Daoy (cell line): ENCODE measurements around the gene SH2D1B. TPM values are rescaled to one million over a fixed set of nuclear protein-coding genes. Genes with fewer than 3 reads are reported as not detected.

Experiments used
- DNase-seq: peaks from one replicate; pipeline ENCODE4 v3.0.0-alpha.2; 2015; ENCODE audit warnings: low read depth
- total RNA-seq: library from RNA; depleted of rRNA; stranded (reverse); fragments of >200 nt; shearing (Covaris generic); gene quantifications from 2 replicates; pipeline ENCODE4 v1.2.3, GENCODE V29; 2014

SH2D1B gene
- total RNA-seq, 1 experiment from 2014 or later, result 1.1 TPM

DNA sequence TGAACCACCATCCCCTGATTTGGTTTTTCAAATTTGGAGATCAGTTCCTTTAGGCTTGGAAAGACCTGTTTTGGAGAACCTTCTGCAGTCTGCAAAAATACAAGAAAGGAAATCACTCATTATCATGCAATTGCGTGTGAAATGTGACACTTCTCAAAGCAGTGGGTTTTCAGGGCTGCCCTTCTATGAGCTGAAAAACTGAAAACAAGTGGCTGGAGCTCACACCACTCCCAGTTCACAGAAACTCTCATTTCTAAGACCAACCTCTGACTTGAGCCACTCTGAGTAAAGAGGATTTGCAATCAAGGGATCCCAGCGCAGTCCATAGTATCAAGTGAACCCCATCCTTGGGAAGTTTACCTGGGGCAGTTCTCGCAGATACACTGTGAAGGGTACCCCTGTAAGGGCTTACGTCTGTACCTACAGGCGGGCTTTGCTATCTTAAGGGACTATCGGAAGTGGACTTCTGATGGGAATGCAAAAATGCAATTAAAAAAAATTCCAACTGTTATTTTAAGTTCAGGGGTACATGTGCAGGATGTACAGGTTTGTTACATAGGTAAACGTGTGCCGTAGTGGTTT lies 12.8 kb downstream of the SH2D1B start:
- no peak for DNase-seq

DNA sequence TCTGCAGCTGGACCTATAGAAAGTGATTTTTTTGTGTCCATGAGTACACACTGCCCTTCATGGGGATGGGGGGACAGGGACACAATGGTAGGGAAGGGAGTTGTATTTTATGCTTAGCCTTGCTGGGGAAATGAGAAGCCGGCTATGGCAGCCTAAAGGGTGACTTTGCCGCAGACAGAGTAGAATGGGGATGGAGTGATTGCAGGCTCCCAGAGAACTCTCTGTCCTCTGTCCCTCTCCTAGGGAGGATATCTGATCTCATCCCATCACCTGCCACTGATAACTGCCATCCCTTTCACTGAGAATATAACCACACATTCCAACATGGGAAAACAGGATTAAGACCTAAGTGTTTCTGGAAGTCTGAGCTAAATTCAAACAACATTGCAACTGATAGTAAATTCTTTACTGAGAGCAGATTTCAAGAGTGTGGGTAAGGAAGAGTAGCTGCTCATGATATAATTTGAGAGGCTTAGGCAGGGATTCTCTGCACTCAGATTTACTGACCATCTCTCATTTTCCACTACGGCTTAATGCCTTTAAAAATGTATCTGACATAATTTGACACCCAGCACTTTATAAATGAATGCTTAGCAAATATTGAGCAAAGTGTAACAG lies 13.9 kb downstream of the SH2D1B start:
- DNase-seq, result no peak

- DNase-seq, result no peak
Observed at GRCh38 chr1:162397039-162397448, 14.9 kb downstream of the SH2D1B start.

DNA sequence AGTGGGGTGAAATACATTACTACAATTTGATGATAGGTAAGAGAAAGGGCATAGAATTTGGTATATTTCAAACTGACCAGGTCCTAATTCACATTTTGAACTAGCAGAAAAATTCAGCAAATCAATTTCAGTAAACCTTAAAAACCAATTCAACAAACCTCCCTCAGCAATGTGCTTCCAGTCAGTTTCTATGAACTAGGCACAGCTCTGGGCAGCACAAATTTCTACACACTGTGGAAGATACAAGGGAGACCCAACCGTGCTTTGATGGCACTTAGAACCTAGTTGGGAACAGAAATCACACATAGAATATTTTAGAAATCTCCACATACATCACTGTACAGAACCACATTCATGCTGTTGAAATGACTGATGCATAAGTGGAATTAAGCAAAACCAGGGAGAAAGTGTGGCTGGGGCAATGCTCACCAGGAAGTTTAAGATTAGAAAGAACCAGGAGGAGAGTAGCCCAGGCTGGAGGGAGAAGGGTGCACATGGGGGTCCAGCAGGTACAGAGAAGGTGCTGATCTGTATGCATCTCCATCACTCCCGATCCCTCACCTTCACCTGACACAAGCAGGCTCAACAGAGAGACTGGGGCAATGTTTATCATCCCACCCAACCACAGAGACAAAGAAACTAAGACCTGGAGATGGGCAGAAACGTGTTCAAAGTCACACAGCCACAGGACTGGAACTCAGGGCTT lies 15.6 kb downstream of the SH2D1B start:
- no peak for DNase-seq

- peak; percentile 56 for DNase-seq
Observed at GRCh38 chr1:162391790-162392563, 20.0 kb downstream of the SH2D1B start.

DNA sequence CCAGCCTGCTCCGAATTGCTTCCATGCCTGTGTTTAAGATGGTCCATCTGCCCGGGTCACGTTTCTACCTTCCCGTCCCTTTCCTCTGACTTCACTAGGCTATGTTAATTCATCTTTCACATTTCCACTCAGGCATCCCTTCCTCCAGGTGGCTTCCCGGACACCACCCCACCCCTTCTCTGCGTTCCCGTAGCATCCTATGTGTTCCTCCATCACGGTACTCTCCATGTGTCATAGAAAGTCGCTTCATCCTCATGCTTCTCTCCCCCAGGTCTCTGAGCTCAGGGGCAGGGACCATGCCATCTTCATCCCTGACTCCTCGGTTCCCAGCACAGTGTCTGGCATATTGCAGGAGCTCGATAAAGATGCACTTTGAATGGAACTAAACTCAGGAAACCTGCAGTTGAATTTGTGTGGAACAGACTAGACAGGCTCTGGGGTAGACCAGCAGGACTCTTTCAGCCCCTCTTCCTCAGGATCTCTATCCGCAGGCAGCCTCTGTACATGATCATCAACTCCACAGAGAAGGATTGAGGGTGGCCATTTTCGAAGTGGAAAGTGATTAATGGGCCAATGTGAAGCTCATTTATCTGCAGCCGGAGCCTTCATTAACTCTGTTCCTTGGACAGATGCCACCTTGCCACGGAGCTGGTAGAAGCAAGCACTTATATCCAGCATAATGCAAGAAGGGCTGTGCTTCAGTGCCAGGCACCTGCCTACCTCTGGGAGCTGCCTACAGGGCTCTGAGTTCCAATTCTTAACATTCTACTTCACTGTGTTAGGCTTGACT lies 21.3 kb downstream of the SH2D1B start:
- DNase-seq, result no peak

DNA sequence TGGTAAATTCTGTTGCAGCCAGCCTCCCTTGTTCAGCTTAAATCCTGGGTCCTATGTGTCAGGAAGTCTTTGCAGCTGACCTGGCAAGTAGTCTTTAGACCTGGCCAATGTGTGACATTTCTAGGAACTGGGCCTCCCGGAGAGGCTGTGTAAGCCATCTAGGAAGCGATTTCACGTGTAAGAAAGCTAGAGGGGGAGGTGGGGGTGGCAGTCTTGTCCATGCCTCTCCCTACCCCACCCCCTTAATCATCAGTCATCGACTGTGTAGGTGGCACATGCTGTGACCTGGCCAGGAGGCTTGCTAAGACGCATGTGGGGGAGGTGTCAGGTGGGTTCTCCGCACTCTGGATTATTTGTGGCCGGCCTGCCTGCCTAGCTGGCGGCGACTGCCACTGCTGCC lies 22.0 kb downstream of the SH2D1B start:
- DNase-seq, result no peak

DNA sequence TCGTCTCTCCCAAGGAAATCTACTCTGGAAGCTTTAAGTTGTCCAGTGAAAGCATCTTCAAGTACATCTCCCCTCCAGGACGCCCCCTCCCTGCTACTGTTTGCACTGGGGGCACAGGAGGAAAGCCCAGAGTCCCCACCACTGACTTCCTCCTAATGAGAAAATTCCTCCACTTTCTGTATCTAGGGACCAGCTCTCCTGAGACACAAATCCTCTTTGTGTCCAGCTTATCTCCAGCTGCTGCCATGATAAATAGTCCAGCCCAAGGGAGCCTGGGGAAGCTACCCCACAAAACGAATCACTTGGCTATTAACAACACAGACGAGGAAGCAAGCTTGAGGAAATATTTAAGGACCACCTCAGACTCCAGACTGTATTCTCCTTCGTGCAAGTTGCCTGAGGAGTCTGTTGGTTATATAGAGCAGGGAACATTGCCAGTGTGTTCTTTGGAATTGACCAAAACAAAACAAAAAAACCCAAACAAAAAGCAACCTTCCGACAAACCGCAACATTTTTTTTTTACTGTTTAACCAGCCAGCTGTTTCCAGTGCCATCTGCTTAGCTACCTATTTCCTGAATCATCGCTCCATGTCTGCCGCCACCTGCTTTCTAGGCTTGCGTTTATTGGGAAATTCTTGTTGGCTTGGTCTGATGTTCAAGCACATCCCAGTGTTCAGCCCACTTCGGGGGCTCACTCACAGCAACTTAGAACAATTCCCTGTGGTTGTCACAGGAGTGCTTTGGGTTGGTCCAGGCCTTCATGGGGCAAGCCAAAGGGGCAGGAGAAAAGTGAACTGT lies 22.7 kb downstream of the SH2D1B start:
- DNase-seq, result peak; percentile 29

- no peak for DNase-seq
Observed at GRCh38 chr1:162388615-162389014, 23.3 kb downstream of the SH2D1B start.

DNA sequence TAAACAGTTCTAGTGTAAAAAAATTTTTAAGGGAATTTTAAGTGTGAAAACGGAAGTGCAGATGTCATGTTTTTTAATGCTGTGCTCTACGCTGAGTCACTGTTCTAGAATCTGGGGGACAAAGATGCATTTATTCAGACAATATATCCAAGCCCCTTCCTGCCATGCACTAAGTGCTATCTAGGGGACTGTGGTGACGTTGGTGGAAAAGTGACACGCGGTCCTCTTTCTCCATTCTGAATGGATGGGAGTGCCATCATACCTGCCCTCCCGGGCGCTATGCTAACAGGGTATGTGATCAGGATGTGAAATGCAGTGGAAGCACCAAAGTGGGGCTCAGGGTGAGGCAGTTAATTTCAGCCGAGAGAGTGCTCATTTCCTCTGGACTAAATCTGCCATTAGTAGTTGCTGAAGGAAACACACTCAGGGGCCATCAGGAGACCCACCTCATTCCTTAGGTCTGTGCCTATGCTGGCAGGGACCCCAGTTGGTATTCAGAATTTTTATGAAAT lies 23.8 kb downstream of the SH2D1B start:
- no peak for DNase-seq

DNA sequence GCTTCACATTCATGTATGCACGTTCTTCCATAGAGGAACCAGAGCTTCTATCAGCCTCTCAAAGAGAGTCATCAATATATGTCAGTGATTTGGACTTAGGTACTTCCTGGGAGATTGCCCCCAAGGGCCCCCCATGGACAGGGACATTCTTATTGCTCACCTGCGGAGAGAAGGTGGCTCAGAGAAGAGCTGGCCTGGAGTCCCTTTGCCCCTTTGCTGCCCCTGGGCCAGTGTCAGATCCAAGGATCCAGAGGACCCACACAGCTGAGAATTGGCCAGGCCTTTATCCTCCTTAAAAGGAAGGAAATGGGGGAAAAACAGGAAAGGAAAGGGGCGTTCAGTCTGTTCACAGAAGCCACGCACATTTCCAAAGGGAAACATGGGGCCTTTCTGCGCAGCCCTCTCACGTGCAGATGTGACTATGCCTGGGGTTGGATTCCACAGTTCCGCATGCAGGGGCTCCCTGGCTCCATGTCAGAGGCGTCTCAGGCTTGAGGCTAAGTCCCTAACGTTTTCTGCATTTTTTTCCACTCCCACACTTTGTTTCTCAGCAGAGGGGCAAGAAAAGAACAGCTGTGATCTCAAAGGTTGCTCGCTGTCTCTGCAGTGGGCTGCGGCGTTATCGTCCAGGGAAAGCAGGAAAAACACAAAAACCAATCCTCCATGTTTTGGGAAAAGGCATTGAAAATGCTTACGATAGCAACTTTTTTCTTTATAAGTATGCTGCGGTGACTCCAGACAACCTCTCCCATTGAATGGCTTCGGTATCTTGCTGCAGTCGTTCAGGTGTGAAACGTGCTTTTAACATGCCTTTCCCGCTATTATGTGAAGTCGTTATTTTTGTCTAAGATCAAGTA lies 24.5 kb downstream of the SH2D1B start:
- no peak for DNase-seq

GRCh38 chr1:162386292-162387225 lies 25.4 kb downstream of the SH2D1B start:
- DNase-seq, result no peak

DNA sequence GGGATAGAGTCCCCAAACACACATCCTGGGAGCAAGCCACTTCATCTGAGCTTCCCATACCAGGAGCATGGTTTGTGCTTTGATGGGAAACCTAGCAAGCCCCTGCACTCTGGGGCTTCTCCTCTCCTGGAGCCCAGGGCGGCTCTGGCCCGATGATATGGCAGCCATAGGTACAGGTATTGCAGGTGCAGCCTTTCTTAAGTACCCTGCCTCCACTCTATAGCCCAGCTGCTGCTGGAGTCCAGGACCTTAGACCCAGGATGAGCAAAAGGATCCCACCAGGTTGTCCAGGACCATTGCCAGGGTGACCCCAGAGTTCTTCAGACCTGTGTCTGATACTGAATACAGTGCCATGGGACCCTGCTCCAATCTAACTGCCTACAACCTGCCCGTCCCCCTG lies 26.2 kb downstream of the SH2D1B start:
- DNase-seq, result no peak

GRCh38 chr1:162385280-162385623 lies 26.7 kb downstream of the SH2D1B start:
- DNase-seq, result no peak

DNA sequence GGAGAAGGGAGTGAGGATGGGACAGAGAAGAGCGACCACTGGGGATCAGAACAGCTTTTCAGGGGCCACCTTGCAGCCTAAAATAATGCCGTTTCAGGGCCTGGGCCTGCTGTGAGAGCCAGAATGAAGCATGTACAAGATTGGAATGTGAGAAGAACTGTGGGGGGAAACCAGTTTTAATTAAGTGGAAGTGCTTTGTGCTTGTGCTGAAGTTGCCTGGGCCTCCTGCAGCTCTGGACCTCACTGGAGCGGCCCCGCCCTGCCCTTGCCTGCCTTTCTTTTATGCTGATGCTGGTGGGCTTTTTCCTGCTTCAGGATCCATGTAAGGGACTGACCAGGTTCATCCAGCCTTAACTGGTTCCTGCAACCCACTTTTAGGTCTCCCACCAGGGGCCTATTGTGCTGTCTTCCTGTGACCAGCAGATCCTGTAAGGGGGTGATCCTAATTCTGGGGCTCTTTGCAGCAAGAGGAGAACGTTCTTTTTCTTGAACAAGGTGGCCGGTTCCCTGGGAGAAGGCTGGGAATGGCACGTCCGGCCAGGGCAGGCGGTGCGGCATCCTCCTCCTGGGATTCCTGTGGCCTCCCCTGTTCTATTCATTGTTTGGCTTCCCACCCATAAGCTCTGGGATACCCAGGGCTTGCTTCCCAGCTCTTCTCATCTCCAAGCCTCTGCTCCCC lies 27.2 kb downstream of the SH2D1B start:
- DNase-seq, result no peak

- no peak for DNase-seq
Observed at GRCh38 chr1:162384116-162384515, 27.8 kb downstream of the SH2D1B start.

DNA sequence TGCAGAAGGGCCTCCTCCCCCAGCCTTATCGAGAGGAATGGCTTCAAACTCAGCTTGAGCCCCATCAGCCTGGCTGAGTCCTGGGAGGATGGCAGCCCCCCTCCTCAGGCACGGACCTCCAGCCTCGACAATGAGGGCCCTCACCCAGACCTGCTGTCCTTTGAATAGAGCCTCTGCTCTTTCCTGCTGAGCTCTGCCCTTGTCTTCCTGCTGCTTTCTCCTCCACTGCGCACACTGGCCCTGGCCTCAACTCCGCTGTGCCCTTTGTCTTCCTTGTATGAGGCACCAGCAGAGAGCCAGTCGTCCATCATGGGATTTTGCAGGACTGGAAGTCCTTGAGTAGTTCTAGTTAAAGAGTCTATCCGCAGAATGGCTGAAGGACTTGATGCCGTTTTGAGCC lies 28.4 kb downstream of the SH2D1B start:
- no peak for DNase-seq

DNA sequence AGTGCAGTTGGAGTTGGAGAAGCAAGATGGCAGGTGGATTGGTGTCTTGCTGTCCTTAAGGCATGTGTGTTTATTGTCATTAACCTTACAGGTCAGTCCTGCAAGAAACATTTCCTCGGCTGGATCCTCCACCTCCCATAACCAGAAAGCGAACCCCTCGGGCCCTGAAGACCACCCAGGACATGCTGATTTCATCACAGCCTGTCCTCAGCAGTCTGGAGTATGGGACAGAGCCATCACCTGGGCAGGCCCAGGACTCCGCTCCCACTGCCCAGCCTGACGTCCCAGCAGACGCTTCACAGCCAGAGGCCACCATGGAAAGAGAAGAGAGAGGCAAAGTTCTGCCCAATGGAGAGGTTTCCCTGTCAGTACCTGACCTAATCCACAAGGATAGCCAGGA lies 28.8 kb downstream of the SH2D1B start:
- DNase-seq, result no peak
